Measurements from ENCODE around the gene NAT8.
"Not testable (repeated sequence)": the region's sequence is repeated elsewhere in the genome, so short reads cannot be mapped to it uniquely, and the experiment has no call there.

DNA sequence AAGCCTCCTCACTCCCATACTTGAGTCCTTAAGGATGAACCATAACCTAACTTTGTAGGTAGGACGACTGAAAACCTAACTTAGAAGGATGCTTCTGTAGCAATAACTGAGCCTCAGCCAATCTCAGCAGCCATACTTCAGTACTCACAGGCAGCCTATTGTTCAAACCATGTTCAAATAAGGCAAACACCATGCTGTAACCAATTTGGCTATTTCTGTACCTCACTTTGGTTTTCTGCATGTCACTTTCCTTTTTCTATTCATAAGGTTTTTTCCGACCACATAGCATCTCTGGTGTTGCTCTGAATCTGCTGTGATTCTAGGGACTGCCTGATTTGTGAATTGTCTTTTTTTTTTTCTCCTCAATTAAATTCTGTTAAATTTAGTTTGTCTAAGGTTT is 13.7 kb downstream of the NAT8 start:
- TF ChIP-seq, protein P1, sequence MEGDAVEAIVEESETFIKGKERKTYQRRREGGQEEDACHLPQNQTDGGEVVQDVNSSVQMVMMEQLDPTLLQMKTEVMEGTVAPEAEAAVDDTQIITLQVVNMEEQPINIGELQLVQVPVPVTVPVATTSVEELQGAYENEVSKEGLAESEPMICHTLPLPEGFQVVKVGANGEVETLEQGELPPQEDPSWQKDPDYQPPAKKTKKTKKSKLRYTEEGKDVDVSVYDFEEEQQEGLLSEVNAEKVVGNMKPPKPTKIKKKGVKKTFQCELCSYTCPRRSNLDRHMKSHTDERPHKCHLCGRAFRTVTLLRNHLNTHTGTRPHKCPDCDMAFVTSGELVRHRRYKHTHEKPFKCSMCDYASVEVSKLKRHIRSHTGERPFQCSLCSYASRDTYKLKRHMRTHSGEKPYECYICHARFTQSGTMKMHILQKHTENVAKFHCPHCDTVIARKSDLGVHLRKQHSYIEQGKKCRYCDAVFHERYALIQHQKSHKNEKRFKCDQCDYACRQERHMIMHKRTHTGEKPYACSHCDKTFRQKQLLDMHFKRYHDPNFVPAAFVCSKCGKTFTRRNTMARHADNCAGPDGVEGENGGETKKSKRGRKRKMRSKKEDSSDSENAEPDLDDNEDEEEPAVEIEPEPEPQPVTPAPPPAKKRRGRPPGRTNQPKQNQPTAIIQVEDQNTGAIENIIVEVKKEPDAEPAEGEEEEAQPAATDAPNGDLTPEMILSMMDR (IDR thresholded peaks at IDR 0.05), result not testable (repeated sequence)
- TF ChIP-seq POLR2A, POLR2AphosphoS5 (IDR thresholded peaks at IDR 0.05): not testable (repeated sequence)
